GM19452 (cell line): Measurements from ENCODE around the gene ZNF678.
"Not testable (repeated sequence)": the region's sequence is repeated elsewhere in the genome, so short reads cannot be mapped to it uniquely, and the experiment has no call there.

ENCODE experiments used
- ATAC-seq: cut with Tn5 transposase; IDR thresholded peaks from one replicate; pipeline ENCODE4 v1.9.1; 2021; ENCODE audit not compliant: unreplicated experiment

ZNF678 gene

DNA sequence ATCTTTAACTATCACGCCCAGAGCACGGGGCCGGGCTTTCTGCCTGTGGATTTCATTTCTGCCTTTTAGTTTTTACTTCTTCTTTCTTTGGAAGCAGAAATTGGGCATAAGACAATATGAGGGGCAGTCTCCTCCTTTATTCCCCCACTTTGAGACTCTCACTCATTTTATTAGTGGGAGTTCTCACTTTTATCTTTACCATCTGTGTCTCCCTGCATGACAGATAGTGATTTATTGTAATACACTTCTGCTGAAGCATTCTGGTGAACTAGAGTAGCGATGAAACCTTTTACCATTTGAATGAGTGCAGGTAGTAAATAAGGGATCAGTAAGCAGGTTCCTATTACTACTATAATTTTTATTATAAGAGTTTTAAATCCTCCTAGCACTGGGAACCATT lies 26.4 kb downstream of the ZNF678 start:
- not testable (repeated sequence) for ATAC-seq

GRCh38 chr1:227596222-227596621 lies 32.9 kb downstream of the ZNF678 start:
- ATAC-seq = not testable (repeated sequence)

DNA sequence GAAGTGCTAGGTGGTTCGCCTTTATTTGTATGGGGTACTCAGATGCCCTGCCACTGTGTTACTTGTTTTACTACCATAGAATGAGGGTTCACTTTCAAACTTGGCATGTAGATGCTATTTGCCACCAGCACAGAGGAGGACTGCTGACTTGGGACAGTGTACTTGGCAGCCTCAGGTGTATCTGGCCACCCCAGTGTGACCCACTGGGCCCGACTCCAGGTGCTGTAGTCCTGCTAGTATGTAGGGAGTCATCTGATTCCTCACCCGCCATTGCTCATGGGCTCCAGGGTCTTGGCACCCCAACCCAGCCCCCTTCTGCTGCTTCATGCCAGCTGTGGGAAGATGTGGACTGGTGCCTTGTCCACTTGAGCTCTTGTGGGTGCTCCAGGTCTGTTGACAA lies 40.0 kb downstream of the ZNF678 start:
- ATAC-seq = no peak

DNA sequence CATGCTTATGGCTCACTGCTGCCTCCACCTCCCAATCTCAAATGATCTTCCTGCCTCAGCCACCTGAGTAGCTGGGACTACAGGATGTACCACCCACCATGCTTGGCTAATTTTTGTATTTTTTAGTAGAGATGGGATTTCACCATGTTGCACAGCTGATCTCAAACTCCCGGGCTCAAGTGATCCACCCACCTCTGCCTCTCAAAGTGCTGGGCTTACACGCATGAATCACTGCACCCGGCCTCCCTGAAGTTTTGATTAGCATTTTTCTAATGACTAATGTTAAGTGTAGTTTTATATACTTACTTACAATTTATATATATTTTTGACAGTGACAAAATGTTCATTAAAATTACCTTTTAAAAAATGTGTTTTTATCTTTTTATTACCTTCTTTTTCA lies 41.1 kb downstream of the ZNF678 start:
- no peak for ATAC-seq

DNA sequence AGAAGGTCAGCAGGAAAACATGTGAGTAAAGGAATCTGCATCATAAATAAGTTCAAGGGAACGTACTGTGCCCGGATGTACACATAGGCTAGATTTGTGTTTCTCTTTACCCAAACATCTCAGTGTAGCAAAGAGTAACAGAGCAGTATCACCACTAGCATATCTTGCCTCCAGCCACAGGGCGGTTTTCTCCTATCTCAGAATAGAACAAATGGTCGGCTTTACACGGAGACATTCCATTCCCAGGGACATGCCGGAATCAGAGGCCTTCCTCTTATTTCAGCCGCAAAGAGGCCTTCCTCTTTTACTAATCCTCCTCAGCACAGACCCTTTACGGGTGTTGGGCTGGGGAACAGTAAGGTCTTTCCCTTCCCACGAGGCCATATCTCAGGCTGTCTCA lies 42.9 kb downstream of the ZNF678 start:
- not testable (repeated sequence) for ATAC-seq

DNA sequence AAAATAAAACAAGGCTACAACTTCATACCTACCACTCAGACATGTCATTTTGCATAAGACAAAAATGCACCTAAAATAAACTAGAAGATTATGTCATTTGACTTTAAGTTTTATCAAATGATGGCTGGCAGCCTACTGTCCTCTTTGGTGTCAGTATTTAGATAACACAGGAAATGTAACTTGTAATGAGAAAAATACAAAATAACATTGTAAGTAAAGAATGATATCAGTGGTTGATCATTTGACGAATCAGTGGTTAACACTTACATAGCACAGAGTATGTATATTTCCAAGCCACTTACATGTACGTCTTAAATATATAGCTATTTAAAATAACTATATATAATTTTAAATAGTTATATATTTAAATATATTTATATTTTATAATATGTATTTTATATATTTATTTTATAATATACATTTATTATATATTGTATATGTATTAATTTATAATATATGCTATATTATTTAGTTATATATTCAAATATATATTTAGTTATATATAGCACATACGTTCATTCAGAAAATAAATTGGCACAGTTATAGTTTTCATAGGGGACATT lies 44.1 kb downstream of the ZNF678 start:
- ATAC-seq = no peak

- ATAC-seq = no peak
These were observed 49.3 kb downstream of the ZNF678 start for GRCh38 chr1:227612658-227613057.

- no peak for ATAC-seq
These were observed 50.2 kb downstream of the ZNF678 start for GRCh38 chr1:227613526-227613925.

- no peak for ATAC-seq
These were observed 57.9 kb downstream of the ZNF678 start for GRCh38 chr1:227621211-227621610.

GRCh38 chr1:227622739-227623475 lies 59.6 kb downstream of the ZNF678 start:
- ATAC-seq = no peak

DNA sequence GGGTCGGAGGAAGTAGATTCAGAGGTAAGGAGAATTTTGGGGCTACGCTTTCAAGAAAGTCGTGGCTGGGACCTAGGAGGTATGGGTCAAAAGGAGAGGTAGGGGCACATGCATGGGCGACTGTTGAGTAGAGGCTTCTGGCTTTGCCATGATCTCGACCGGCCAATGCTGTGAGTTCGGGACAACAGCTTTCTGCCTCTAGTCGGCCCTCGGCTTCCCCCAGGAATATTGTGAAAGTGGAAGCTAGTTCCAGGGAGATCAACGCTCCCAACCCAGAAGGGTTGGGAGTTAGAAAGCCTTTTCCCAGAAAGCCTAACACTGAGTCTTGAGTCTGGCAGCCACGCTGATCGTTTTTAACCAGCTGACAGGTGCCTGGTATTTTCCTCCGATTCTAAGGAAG lies 69.0 kb downstream of the ZNF678 start:
- ATAC-seq = no peak

GRCh38 chr1:227635596-227635995 lies 72.2 kb downstream of the ZNF678 start:
- ATAC-seq = no peak

GRCh38 chr1:227654431-227654830 lies 91.1 kb downstream of the ZNF678 start:
- no peak for ATAC-seq

DNA sequence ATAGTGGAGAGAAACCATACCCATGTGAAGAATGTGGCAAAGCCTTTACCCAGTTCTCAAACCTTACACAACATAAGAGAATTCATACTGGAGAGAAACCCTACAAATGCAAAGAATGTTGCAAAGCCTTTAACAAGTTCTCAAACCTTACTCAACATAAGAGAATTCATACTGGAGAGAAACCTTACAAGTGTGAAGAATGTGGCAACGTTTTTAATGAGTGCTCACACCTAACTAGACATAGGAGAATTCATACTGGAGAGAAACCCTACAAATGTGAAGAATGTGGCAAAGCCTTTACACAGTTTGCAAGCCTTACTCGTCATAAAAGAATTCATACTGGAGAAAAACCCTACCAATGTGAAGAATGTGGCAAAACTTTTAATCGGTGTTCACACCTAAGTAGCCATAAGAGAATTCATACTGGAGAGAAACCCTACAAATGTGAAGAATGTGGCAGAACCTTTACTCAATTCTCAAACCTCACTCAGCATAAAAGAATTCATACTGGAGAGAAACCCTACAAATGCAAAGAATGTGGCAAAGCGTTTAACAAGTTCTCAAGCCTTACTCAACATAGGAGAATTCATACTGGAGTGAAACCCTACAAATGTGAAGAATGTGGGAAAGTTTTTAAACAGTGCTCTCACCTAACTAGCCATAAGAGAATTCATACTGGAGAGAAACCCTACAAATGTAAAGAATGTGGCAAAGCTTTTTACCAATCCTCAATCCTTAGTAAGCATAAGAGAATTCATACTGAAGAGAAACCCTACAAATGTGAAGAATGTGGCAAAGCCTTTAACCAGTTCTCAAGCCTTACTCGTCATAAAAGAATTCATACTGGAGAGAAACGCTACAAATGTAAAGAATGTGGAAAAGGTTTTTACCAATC lies 91.7 kb downstream of the ZNF678 start:
- no peak for ATAC-seq

DNA sequence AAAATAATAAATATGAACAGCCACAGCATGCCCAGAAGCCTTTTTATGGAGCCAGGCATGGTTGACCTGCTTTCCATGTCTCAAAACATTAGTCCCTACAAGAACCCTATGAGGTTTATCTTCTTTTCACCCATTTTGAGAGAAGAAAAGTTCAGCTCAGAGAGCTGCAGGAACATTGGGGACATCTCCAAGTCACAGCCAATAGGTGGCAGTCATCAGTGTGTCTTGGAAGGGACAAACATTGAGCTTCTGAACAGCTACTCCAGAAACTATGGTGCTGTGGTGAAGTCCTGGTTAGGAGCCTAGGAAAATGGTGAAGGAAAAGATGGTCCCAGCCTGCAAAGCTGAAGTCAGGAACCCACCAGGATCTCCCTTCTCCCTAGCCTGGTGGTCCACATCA lies 98.1 kb downstream of the ZNF678 start:
- ATAC-seq = no peak

DNA sequence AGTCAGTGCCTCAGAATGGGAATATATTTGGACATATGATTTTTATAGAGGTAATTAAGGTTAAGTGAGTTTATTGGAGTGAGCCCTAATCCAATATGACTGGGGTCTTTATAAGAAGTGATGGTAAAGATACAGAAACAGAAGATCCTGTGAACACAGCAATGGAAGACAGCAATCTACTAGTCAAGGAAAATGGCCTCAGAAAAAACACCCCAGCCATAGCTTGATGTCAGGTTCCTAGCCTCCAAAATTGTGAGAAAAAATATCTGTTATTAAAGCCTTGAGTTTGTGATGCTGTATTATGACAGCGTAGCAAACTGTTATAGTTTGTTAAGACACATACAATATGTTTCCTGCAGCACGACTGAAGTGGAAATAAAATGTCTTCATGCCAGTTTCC lies 99.6 kb downstream of the ZNF678 start:
- no peak for ATAC-seq

- ATAC-seq = no peak
These were observed 102.9 kb downstream of the ZNF678 start for GRCh38 chr1:227666286-227666685.

DNA sequence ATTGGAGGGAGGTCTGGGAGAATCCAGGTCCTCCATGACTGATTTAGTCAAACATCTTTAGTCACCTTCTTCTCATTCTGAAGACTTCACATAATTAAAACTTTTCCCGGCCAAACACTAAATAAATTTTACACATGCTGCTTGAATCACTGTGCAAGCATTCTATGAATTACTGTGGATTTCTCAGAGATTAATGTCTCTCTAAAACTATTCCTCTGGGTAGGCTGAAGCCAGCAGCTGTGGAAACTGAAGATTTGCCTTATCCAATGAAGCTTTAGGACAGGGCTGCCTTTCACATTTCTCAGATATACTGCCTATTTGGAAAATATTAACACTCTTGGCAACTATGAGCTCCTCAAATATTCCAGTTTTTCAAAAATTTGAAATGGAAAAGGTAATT lies 110.1 kb downstream of the ZNF678 start:
- no peak for ATAC-seq

DNA sequence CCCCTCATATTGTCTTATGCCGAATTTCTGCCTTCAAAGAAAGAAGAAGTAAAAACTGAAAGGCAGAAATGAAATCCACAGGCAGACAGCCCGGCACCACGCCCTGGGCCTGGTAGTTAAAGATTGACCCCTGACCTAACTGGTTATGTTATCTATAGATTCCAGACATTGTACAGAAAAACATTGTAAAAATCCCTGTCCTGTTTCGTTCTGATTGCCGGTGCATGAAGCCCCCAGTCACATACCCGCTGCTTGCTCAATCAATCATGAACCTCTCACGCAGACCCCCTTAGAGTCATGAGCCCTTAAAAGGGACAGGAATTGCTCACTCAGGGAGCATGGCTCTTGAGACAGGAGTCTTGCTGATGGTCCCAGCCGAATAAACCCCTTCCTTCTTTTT lies 122.5 kb downstream of the ZNF678 start:
- no peak for ATAC-seq

- ATAC-seq = no peak
These were observed 134.0 kb downstream of the ZNF678 start for GRCh38 chr1:227697321-227697864.

DNA sequence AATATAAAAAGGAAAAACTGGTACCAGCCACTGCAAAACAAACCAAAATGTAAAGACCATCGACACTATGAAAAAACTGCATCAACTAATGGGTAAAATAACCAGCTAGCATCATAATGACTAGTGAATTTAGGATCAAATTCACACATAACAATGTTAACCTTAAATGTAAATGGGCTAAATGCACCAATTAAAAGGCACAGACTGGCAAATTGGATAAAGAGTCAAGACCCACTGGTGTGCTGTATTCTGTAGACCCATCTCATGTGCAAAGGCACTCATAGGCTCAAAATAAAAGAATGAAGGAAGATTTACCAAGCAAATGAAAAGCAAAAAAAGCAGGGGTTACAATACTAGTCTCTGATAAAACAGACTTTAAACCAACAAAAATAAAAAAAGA lies 138.3 kb downstream of the ZNF678 start:
- ATAC-seq = not testable (repeated sequence)

DNA sequence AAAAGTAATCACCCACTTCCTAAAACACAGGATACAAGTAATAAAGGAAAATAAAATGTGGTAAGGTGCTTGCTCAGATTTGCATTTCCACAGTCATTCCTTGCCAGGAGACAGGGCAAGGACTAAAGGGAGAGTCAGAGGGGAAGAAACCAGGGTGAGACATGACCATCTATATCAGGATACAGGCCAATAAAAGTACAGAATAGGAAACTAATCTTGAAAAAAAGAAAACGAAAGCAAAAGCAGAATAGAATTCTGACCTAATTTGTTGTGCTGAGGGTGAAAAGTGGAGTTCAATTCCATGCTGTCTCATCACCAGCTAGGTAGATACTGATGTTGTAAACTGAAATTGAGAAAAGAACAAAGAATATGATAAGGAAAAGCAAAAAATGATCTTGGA lies 144.5 kb downstream of the ZNF678 start:
- no peak for ATAC-seq
